Measurements from ENCODE around the gene INTS6L. TPM values are rescaled to one million over a fixed set of nuclear protein-coding genes. Genes with fewer than 3 reads are reported as not detected.
"Not testable (repeated sequence)": the region's sequence is repeated elsewhere in the genome, so short reads cannot be mapped to it uniquely, and the experiment has no call there.

INTS6L gene
- total RNA-seq, 1 donor from 2014 or later, result 0.98 TPM

DNA sequence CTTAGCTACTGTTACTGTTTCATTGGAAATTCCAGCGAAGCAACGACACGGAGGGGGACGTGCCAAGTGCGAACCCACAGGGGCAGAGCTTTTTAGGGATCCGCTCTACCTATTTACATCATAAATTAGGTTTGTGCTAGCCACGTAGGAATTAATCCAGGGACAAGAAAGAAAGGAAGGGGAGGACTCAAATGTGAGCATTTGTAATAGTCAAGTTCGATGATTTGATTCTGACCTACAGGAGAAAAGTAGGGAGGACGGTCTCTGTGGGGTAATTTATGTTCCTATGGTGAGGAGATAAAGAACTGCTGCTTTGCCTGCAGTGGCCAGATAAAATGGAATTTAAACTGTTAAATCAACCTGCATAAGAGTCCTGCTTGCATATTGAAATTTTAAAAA, 1.7 kb downstream of the INTS6L start:
- DNase-seq (ENCODE audit: low spot score) (no peak), ATAC-seq (no peak)

DNA sequence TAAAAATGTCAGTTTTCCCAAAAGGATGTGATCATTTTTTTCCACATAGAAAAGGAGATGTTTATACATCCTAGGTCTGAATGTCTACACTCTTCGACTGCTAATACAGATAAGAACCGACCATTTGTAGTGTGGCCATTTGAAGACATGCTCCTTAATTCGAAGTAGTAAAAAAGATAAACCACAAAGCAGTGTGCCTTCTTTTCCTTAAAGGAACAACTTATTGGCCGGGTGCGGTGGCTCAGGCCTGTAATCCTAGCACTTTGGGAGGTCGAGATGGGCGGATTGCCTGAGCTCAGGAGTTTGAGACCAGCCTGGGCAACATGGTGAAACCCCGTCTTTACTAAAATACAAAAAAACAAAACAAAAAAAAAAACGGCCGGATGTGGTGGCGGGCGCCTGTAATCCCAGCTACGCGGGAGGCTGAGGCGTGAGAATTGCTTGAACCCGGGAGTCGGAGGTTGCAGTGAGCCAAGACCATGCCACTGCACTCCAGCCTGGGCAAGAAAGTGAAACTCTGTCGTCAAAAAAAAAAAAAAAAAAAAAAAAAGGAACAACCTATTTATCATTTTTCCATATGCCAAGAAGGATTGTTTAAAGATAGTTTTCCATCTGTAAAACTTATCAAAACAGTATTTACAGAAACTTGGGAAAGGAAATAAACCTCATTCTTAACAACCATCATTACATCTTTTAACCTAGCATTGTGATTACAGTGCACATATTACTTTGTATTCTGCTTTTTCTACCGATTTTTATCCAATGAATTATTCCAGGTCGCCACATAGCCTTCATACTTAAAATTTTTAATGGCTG, 2.6 kb downstream of the INTS6L start:
- DNase-seq (ENCODE audit: low spot score) (no peak), ATAC-seq (no peak)

DNA sequence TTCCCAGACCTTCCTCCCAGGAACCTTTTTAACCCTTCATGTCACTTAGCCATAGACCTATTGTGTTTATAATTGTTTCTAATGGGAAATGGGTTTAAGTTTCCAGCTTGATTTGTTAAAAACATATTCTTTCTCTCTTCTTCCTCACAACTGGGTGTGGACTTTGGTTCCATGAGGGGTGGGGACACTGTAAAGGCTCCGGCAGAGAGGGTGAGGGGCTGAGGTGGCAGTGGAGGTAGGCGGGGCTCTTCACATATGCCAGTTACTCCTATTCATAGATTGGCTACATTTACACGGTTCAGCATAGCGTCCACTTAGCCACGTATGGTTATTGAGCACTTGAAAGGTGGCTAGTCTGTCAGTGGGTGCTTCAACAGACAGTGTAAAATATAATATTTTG, 7.8 kb downstream of the INTS6L start:
- no peak for ATAC-seq

DNA sequence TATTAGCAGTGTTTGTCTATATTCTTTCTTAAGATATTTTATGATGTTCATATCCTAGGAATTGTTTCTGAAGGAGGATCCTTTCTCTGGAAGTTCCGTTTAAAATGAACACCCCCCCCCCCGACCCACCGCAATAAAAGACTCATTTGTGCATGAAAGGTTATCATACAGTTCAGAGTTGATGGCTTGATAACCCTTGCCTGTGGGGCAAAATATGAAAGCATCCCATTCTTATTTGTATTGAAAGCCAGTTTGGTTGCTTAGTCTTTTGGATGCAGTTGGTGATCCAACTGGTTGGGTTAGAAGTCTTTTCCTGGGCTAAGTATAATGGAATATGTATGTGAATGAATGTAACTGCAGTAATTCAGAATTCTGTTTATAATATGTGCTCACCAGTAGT, 8.3 kb downstream of the INTS6L start:
- DNase-seq (ENCODE audit: low spot score) (no peak), ATAC-seq (no peak)

More for the DNA sequence above, 7.8 kb downstream of the INTS6L start:
- no peak for DNase-seq (ENCODE audit: low spot score)

DNA sequence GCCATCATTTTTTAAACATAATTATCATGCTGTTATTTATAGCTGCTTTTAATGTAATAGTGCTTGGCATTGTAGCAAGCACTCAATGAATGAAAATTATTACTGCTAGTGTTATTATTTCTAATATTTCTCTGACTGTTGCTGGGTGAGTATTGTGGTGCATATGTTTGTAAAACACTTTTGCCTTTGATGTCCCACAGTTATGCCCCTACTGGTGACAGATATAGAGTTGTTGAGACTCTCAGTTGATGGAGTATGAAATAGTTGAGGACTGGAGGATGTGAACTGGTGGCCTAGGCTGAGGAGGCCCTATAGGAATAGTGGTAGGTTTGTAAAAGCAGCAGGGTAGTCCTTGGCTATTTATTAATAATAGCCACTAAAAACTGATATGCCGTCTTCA, 9.6 kb downstream of the INTS6L start:
- DNase-seq (ENCODE audit: low spot score), result no peak
- ATAC-seq, result no peak

DNA sequence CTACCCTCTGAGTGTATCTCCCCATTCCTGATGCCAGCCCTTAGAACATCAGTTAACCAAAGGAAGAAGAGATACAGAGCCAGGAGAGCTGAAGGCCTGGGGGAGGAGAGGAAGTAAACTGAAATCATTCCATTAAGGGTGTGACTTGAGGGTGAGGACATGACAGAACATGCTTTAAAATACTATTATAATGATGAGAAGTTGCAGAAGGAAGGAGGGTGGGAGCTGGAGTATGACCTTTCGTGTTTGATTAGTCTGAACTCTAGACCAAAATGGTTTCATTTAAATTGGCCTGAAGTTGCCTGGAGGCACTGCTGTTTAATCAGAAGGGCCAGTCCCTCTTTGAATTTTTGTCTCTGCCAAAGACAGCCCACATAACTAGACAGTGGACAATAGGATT, 11.4 kb downstream of the INTS6L start:
- DNase-seq (ENCODE audit: low spot score) (no peak), ATAC-seq (no peak)

DNA sequence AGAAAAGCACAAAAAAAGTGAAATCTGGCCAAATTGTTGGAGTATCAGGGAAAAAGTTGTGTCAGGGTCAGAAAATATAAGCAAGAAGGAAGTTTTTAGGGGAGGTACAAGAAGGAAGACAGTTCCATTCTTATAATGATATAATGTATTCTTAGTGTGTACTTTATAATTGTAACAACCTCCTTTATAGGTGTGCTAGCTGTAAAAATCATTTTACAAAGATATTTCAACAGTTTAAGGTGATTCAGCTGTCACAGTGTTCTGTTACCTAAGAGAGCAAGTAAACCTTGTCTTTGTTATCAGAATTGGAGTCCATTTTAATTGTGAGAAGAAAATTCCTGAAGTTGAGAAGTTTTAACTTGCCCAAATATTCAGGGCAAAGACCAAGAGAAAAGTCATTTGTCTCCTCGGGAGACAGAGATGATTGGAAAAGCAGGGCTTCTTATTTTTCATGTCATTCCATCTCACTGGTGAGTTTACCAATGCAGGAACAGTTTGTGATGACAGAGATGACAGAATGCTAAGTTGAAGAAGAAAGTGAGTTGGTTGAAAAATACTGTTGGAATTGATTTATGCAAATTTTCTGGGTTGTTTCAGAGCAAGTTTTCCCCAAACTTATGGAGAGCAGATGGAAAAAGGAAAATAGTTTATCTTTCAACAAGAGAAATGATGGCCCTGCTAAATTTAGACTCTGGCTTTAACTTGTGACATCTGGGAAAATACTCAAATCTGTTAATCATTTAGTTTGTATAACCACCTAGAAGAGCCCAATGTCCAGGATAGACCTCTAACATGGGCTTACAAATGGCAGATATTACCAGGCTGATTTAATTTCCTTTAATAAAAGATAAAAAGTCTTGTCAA, 14.8 kb downstream of the INTS6L start:
- no peak for DNase-seq (ENCODE audit: low spot score)
- no peak for ATAC-seq

DNA sequence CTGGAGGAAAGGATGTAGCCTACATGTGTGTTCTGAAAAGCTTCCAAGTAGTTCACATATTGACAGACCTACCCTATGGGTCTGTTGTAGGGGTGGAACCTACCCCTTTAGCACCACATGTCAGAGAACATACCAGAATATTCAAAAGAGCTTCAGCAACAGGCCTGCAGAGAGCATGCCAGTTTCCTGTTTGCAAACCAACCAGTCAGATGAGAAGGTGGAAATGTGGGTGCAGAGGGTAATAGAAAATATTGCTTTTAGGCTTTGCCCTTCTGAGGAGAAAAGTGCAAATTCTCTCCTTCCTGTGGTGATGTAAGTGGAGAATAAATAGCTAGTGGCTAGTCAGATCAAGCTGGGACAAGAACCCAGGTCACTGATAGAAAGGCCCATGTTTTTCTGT, 16.4 kb downstream of the INTS6L start:
- no peak for DNase-seq (ENCODE audit: low spot score)
- ATAC-seq, result no peak

DNA sequence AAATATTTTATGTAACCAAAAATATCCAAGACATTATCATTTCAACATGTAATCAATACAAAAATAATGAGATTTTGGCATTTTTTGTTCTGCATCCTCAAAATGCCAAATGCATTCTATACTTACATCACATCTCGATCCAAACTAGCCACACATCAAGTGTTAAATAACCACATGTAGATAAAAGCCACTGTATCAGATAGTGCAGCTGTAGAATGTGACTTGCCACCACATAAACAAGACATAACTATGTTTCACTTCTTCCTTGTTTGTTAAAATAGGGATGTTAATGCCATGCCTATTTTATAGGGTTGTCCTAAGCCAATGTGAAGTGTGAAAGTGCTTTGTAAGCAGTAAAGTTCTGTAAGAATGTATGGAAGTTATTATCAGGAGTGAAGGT, 20.9 kb downstream of the INTS6L start:
- ATAC-seq, result no peak
- no peak for DNase-seq (ENCODE audit: low spot score)

DNA sequence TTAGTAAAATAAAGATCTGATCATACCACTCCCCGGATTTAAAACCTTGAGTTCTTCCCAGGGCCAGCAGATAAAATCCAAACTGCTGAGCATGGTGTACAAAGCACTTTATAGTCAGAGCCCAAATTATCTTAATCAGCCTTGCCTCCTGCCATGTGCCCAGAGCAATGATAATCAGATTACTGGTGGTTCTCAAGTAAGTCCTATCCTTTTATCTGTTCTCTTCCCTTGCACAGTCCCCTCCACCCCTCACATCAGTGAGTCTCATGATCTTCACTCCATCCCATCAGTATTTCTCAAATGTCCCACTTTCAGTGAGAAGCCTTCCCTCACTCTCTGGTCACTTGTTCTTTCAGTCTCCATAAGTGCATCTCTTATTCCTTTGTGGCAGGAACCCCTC, 22.7 kb downstream of the INTS6L start:
- no peak for ATAC-seq
- no peak for DNase-seq (ENCODE audit: low spot score)

DNA sequence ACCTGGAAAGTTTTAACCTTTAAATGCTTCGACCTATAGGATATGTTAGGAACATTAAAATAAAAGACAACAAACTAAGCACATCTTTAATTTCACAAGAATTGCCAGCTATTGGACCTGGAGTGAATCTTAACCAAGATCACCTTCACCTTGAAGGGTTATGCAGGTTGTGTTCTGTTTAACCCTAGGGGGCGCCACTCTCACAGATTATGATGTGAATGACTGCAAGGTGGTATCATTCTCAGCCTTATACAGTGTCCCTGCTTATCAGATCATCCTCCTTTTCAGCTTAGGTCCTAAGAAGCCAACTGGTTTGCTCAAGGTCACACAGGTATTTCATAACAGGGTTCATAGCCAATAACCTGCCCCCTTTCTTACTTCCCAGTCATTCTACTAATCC, 23.5 kb downstream of the INTS6L start:
- ATAC-seq (no peak), DNase-seq (ENCODE audit: low spot score) (no peak)

DNA sequence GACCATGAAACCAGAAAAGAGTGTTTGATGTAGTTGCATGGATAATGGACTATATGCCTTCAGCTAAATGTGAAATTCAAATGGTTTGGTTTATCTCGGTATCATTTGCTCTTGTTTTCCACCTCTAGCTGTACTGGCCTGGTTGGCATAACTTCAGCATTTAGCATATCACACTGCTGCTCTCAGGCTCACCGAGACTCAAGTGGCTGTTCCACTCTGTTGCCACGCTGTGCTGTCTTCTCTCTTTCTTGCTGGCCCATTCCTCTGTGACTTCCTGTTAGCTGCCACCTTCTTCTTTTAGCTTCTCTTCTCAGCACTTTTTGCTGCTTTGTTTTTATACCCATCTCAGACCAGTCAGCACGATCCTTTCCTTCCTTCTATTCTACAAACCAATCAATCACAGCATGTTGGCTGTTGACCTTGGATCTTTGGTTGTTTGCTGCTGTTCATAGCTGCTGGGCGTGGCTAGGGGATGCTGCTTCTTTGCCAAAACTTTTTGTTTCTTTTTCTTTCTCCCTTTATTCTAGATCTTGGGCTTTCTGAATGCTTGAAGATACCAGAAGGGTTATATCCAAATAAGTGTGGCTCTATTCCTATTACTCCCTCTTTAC, 24.0 kb downstream of the INTS6L start:
- DNase-seq (ENCODE audit: low spot score) (no peak), ATAC-seq (peak; percentile 44)

DNA sequence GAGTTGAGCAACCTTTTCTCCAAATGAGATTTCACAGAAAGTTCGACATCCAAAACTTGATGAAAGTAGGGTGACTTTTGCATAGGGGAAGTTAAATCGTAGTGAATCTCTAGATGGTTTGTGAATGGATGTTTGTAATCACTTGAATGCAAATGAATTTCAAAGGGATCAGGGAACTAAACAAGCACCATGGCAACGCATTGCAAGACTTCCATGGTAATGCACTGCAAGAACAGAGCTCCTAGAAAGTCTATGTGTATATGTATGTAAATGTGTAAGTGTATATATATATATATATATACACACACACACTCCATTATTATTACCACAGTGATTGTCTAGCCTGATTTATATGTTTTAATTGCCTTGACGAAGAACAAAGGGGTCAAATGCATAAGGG, 27.3 kb downstream of the INTS6L start:
- no peak for ATAC-seq

DNA sequence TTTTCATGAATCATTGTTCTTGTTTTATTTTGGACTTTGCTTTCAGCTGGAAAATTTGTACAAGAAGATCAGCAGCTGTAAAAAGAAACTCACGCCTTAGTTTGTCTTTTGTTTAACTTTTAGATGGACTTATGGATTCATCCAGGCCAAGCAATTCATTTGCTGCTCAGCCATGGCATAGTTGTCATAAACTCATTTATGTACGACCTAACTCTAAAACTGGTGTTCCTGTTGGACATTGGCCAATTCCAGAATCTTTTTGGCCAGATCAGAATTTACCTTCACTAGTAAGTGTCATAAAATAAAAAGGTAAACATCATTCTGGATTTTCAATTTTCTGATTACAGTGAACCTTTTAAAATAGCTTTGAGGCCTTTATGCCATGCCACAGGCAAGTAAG, 29.1 kb downstream of the INTS6L start:
- no peak for DNase-seq (ENCODE audit: low spot score)
- no peak for ATAC-seq

More for the DNA sequence above, 27.3 kb downstream of the INTS6L start:
- DNase-seq (ENCODE audit: low spot score), result no peak

DNA sequence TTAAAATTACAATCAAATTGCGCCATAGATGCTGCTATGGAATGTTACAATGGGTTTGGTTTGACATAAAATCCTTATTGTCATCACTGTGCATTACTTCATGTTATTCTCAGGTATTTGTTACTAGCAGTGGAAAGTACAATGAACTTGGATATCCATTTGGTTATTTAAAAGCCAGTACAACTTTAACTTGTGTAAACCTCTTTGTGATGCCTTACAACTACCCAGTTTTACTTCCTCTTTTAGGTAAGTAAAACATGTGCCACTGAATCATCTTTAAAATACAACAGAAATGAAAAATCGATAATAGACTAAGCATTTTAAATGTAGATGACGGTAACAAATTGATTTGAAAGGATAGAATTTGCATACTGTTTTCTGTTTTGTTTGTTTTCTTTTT, 35.6 kb downstream of the INTS6L start:
- no peak for ATAC-seq

DNA sequence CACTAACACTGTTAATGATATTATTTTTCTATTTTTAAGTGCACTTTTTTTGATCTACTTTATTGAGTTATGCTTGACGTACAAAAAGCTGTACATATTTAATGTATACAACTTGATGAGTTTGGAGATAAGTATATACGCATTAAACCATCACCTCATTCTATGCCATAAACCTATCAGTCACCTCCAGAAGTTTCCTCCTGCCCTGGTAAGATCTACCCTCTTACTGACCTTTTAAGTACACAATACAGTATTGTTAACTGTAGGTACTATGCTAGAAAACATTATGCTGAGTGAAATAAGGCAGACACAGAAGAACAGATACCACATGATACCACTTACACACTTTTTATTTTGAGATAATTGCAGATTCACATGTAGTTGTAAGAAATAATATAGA, 36.9 kb downstream of the INTS6L start:
- ATAC-seq (no peak), DNase-seq (ENCODE audit: low spot score) (no peak)

More for the DNA sequence above, 35.6 kb downstream of the INTS6L start:
- DNase-seq (ENCODE audit: low spot score), result no peak

DNA sequence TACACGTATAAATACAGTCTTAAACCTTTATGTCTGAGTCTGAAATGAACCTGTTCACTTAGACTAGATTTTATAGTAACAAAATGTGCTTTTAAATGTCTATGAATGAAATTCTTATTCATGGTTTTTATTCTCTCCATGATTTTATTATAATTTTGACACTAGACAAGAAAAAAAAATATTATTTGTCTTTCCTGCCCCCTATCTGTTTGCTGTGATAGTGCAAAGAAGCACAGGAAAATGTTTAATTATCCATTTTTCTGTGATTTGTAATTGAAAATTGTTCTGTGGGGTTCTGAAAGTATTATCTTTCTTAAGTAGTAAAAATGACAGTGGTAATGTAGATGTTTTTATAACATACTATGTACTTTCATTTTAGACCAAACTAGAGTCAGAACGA, 52.0 kb downstream of the INTS6L start:
- DNase-seq (ENCODE audit: low spot score) (no peak), ATAC-seq (no peak)

DNA sequence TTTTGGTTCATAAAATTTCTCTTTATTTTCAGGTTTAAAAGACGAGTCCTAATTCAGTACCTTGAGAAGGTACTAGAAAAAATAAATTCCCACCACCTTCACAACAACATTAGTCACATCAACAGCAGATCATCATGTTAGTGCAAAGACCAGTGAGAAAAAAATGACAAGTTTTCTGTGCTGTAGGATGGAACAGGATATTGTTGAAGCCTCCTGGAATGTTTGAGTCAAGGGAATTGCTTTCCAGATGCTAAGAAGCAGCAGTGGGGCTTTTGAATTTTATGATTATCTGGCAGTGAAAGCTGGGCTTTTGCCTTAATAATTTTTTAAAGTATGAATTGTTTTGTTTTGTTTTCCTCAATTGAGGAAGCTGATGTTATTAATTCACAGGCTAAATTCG, 61.0 kb downstream of the INTS6L start:
- DNase-seq (ENCODE audit: low spot score), result no peak
- ATAC-seq, result no peak

DNA sequence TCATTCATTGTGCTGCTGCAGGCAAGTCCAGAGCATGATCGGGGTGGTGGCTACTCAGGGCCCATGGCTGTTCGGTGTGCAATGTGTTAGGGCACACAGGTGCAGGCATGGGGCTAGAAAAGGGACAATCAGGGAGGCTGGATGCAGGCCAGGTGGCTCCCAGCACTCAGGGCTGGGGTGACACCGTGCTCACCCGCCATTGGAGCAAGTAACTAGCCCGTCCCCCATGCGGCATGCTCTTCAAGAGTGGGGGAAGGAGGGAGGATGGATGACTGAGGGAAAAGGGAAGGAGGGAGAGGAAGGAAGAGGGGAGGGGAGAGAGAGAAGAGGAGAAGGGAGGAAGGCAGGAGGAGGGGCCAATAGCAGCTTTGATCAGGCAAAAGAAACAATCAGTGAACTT, 64.7 kb downstream of the INTS6L start:
- ATAC-seq (no peak), DNase-seq (ENCODE audit: low spot score) (no peak)

DNA sequence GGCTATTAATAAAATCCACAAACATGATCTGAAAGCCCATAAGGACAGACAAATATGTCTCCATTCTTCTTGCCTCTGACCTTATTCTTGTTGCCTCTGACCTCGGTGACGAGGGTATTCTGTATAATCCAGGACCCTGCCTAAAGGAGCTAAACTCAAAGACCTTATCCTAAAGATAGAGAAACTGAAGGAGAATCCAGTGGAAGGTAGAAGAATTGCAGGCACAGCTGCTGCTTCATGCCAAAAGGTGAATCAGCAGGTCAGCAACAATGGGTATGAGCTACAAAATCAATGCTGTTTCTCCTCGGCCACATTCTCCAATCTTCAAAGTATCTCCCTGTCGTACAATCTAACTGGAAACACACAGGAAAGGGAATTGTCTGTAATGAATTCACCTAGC, 71.4 kb downstream of the INTS6L start:
- no peak for ATAC-seq
- DNase-seq (ENCODE audit: low spot score), result no peak

DNA sequence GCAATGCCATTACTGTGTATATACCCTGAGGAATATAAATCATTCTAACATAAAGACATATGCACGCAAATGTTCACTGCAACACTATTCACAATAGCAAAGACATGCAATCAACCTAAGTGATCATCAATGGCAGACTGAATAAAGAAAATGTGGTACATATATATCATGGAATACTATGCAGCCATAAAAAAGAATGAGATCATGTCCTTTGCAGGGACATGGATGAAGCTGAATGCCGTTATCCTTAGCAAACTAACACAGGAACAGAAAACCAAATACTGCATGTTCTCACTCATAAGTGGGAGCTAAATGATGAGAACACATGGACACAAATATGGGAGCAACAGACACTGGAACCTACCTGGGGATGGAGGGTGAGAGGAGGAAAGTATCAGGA, 73.6 kb downstream of the INTS6L start:
- not testable (repeated sequence) for ATAC-seq; DNase-seq (ENCODE audit: low spot score)

DNA sequence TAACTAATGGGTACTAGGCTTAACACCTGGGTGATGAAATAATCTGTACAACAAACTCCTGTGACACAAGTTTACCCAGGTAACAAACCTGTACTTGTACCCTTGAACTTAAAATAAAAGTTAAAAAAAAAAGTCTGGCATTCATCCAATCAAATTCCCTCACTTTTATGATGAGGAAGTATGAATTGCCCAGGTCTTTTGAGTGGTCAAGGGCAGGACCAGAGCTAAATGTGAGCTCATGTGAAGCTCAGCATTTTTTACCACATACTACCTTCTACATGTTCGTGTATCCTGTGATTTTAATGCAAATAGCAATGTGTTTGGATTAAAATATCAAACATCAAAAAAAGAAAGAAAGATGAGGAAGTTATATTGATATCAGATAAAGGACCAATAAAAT, 74.0 kb downstream of the INTS6L start:
- ATAC-seq, result not testable (repeated sequence)

More for the DNA sequence above, 74.0 kb downstream of the INTS6L start:
- not testable (repeated sequence) for DNase-seq (ENCODE audit: low spot score)
